DMS53 (cell line): Measurements from ENCODE around the gene TPD52L1.
A peak's percentile ranks its signal among the peaks of the same experiment; 100 is the strongest.

Source experiments
- DNase-seq: peaks from one replicate; lab custom pipeline; 2025; lab: John Stamatoyannopoulos, UW

TPD52L1 gene

DNA sequence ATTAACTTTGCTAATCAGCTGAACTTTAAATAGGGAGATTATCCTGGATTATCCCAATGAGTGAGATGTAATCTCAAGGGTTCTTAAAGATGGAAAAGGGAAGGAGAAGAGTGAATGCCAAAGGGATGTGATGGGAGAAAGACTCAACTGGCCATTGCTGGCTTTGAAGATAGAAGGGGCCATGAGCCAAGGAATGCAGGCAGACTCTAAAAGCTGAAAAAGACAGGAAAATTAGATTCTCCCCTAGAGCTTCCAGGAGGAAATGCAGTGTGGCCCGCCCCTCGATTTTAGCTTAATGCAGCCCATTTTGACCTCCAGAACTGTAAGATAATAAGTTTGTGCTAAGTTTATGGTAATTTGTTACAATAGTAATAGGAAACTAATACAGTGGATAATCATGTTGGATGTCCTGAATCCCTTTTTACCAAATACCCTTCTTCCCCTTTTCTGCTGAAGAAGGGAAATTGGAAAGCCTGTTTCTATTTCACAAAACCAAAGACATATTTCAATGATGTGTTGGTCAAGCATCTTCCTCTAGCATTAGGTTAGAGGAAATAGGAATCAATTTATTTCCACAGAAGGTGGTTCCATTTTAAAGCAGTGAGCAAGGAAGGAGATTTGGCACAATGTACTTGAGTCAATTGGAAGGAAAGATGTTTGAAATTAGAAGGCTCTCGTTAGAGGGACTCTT is 151.5 kb downstream of the TPD52L1 start:
- DNase-seq, result no peak

DNA sequence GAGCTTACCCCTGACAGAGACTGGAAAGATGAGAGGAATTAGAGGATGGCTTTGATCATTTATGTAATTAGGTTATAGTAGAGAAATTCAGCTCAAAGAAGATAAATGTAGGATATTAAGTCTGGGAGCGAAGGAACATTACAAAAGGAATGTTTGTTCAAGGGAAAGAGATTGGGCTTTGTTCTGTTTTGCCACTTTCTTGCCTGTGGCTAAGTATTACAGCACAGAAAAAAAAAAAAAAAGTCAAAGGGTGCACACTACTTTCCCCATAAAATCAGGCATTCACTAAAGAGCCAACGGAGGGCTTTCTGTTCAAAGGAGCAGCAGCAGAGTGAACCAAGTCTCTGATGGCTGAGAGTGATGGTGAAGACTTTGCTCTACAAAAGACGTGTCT is 153.2 kb downstream of the TPD52L1 start:
- DNase-seq, result no peak

DNA sequence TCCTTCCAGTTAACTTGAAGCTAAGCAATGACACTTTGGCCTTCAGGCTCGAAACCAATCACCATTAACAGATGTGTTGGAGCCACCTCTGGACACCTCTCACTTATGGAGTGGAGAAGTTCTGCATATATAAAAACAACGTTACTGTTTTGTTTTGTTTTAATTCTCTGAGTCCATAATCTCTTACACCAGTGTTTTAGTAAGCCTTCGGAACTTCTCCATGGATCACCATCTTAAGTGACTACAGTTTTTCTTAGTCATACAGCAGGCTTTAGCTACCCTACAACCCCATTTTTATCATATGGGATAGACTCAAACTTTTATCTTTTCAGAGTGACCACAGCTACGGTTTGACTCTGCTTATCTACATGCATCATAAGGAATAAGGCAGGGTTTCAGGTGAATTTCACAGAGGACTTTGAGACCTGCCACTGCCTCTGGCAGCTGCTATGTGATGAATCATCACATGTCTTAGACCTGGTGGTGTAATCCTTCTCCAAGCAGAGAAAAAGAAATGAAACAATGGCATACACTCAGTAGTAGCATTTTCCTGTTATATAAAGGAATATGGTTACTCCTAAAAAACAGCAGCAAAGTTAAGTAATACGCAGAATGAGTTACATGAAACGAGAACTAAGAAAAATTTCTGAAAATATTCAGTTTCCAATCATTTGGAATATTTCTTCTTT is 153.7 kb downstream of the TPD52L1 start:
- peak; percentile 30 for DNase-seq

GRCh38 chr6:125307964-125308615 is 154.5 kb downstream of the TPD52L1 start:
- DNase-seq, result no peak

GRCh38 chr6:125310994-125311649 is 157.5 kb downstream of the TPD52L1 start:
- DNase-seq, result peak; percentile 80

GRCh38 chr6:125312478-125312877 is 158.9 kb downstream of the TPD52L1 start:
- no peak for DNase-seq

GRCh38 chr6:125312950-125313349 is 159.4 kb downstream of the TPD52L1 start:
- no peak for DNase-seq
